ENCODE data around the gene LMX1A.

The LMX1A gene

DNA sequence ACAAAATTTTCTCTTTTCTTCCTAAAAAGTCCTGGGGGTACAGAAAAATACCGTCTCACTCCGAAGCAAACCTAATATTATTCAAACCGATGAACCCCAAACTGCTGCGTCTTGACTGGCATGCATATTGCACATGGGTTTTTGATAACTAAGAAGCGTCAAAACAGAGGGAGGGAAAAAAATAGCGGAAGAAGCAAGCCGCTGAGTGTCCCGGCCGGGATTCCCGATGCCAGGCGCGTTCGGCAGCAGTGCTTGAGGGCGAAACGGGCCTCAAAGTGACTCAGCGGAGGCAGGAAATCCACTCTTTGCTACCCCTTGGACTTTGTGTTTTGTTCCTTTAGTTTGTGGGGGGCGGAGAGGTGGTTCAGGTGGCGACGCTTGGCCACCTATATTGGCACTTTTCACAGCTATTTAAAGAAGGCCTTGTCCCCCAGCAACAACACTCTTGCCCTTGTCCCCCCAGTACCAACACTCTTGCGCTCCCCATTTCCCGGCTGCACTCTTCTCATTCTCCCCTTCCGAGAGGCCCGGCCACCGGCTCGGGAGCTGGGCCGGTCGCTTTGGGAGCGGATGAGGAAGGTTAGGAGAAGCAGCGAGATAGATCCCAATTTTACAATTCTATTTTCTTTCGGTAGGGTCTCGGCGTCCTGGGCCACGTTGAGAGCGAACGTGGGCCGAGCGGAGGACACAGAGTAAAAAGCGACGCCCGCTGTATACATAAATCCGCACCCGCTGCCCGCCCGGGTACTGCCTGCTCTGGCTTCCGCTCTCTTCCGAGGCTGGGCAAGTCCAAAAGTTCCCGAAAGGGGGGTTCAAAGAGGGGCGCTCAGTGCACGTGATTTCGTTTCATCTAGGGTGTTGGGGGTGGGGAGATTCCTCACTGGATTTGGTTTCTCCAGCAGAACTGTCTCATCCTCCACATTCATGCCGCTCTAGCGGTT, 2.5 kb downstream of the LMX1A start:
- ATAC-seq (replicated peaks) (no peak), DNase-seq (no peak)
- no peak overlapping the region for H3K4me3 Mint-ChIP-seq
- peaks cover 9 to 17% of the 10 kb centered on the region in 2 donors for H3K4me1 Mint-ChIP-seq (ENCODE audit: low read depth in 2 of 2)
- H3K27ac Mint-ChIP-seq: no peak overlapping the region
- no peaks in the 10 kb centered on the region for H3K36me3 Mint-ChIP-seq (ENCODE audit: insufficient read depth)
- peaks cover 78 to 88% of the 10 kb centered on the region in 2 donors for H3K27me3 Mint-ChIP-seq
- no peaks in the 10 kb centered on the region for H3K9me3 Mint-ChIP-seq

DNA sequence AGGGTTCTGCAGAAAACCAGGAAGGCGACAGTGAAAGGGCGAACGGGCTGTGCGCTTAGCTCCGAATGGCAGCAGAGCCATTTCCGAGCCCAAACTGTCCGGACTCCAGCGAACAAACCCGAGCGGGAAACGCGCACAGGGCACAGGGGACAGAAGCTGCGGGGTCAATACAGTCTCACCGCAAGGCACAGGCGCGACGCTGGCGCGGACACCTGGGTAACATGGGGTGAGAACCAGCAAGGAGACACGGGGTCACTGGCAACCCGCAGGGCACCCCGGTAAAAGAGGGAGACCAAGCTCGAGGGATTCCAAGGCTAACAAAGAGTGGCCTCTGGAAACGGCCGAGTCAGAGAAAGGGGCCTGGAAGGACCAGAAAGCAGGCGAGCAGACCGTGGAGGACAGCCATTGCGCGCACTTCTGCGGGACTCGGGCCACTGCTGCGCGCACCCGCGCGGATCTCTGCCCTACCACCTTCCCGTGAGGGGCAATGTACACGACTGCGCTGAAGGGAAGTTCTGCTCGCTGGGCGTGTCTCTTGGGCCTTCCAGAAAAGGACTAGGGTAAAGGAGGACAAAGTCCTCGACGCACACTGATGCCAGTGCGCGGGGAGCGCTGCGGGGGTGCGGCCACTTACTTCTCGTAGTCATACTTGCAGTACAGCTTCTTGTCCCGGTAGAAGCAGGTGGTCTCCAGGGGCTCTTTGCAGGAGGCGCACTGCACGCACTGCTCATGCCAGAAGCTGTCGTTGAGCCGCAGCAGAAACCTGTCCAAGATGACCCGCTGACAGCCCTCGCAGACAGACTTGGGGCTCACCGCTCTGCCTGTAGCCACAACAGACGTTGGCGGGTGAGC, 3.8 kb downstream of the LMX1A start:
- ATAC-seq (replicated peaks) (no peak), DNase-seq (no peak)
- Mint-ChIP-seq H3K36me3 (ENCODE audit: insufficient read depth) (no peaks in the 10 kb centered on the region), H3K27me3 (peaks cover 85 to 86% of the 10 kb centered on the region in 2 donors), H3K4me1 (ENCODE audit: low read depth in 2 of 2) (peaks cover 9 to 17% of the 10 kb centered on the region in 2 donors), H3K4me3 (no peak overlapping the region), H3K9me3 (no peaks in the 10 kb centered on the region), H3K27ac (no peak overlapping the region)

DNA sequence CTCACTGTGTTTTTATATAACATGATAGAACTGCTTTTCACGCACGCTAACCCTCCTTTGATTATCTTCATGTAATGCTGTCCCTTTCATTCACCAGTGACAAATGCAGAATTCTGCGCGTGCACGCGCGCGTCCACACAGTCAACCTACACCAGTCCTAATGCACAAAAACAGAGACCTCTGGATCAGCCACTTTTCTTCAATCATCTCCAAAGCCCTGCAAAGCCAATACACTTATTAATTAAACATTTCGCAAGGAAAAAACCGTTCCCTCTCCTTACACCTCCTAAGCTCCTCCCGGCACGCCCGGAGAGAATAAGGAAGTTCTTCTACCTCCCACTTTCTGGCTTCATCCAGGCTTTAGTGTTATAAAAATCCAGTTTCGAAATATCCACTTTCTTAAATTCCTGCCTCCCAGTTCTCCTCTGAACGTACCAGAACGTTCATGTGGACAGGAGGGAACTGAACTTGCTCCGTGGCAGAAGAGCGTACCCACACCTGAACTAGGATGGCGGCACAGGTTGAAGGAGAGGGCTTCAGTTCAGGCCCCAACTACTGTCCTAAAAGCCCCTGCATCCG, 4.6 kb downstream of the LMX1A start:
- ATAC-seq (replicated peaks): no peak
- Mint-ChIP-seq H3K27ac (no peak overlapping the region), H3K36me3 (ENCODE audit: insufficient read depth) (no peaks in the 10 kb centered on the region), H3K27me3 (peaks cover 85 to 86% of the 10 kb centered on the region in 2 donors), H3K9me3 (no peaks in the 10 kb centered on the region), H3K4me1 (ENCODE audit: low read depth in 2 of 2) (peaks cover 9 to 15% of the 10 kb centered on the region in 2 donors), H3K4me3 (no peak overlapping the region)
- no peak for DNase-seq

DNA sequence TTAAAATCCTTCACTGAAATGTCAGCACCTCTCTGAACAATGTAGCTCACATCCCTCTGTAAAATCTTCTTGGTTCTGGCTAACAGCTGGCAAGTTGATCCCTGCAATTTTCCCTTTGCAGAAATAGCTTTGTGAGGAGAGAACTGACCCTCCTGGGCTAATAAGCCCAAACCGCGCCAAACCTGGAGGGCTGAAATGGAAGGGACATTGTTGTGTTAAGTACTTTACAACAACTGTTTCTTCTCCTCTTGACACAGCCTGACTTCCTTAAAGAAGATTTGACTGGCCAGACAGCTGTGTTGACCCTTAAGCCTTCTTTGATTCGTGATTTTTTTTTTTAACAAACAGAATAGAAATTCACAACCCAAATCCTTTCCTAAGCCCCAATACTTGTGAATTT, 5.7 kb downstream of the LMX1A start:
- H3K36me3 Mint-ChIP-seq (ENCODE audit: insufficient read depth): no peaks in the 10 kb centered on the region
- peaks cover 89 to 93% of the 10 kb centered on the region in 2 donors for H3K27me3 Mint-ChIP-seq
- H3K4me3 Mint-ChIP-seq: no peak overlapping the region
- ATAC-seq (replicated peaks) (no peak), DNase-seq (no peak)
- peaks cover 9 to 15% of the 10 kb centered on the region in 2 donors for H3K4me1 Mint-ChIP-seq (ENCODE audit: low read depth in 2 of 2)
- H3K9me3 Mint-ChIP-seq: no peaks in the 10 kb centered on the region
- H3K27ac Mint-ChIP-seq: no peak overlapping the region

DNA sequence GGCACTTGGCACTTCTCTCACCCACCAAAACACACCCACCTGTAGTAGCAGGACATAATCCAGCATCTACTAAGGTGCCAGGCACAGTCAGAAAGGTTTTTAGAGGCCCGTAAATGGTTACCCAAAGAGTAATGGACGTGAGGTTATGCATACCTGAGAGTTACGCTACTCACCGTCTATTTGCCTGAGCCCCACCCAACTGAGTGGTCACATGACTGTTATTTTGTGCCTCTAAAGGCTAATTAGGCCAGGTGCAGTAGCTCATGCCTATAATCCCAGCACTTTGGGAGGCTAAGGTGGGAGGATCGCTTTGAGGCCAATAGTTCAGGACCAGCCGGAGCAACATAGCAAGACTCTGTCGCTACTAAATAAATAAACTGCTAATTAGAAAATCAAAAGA, 11.0 kb downstream of the LMX1A start:
- no peaks in the 10 kb centered on the region for H3K4me1 Mint-ChIP-seq (ENCODE audit: low read depth in 2 of 2)
- DNase-seq (no peak), ATAC-seq (replicated peaks) (no peak)
- no peaks in the 10 kb centered on the region for H3K36me3 Mint-ChIP-seq (ENCODE audit: insufficient read depth)
- H3K4me3 Mint-ChIP-seq: no peak overlapping the region
- H3K27me3 Mint-ChIP-seq: peaks cover 82 to 88% of the 10 kb centered on the region in 2 donors
- H3K9me3 Mint-ChIP-seq: no peaks in the 10 kb centered on the region
- H3K27ac Mint-ChIP-seq: no peak overlapping the region

DNA sequence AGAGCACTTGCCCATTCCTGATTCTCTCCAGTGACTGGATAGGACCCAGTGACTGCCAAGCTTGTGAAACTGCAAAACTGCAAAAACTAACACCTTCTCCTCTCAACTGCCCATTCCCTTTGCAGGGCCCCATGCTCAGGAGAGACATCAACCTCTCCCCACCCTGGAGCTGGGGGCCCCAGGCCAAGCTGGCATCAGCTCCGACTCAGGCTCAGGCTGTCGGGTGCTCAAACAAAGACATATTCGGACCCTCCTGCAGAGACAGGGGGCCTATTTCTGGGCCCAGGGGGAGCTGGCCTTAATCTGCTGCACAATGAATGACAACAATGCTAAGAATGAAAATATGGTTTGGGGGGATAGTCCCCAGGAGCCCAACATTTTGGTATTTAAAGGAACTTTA, 11.8 kb downstream of the LMX1A start:
- Mint-ChIP-seq H3K9me3 (no peaks in the 10 kb centered on the region), H3K27ac (no peak overlapping the region), H3K27me3 (peaks cover 87% of the 10 kb centered on the region in 2 donors), H3K4me1 (ENCODE audit: low read depth in 2 of 2) (no peaks in the 10 kb centered on the region), H3K4me3 (no peak overlapping the region), H3K36me3 (ENCODE audit: insufficient read depth) (no peaks in the 10 kb centered on the region)
- DNase-seq (no peak), ATAC-seq (replicated peaks) (no peak)

DNA sequence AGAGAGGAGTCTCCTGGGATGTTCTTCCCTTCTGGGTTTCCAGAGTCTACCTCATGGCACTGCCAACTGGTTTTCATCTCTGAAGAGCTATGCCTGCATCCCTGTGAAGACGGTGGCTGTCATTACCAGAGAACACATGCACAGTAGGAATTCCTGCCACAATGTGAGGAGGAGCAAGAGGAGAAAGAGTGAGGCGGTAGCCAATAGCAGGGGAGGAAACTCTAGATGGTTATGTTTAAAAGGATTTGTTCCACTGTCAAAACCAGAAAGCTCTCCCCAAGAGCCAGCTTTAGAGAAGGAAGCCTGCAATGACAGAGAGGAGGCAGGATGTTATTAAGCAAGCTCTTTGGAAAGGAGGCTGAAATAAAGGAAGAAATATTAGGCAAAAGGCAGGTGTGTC, 12.3 kb downstream of the LMX1A start:
- ATAC-seq (replicated peaks): no peak
- peaks cover 85 to 87% of the 10 kb centered on the region in 2 donors for H3K27me3 Mint-ChIP-seq
- DNase-seq: no peak
- no peaks in the 10 kb centered on the region for H3K36me3 Mint-ChIP-seq (ENCODE audit: insufficient read depth)
- H3K4me1 Mint-ChIP-seq (ENCODE audit: low read depth in 2 of 2): no peaks in the 10 kb centered on the region
- no peaks in the 10 kb centered on the region for H3K9me3 Mint-ChIP-seq
- no peak overlapping the region for H3K4me3 Mint-ChIP-seq
- no peak overlapping the region for H3K27ac Mint-ChIP-seq

DNA sequence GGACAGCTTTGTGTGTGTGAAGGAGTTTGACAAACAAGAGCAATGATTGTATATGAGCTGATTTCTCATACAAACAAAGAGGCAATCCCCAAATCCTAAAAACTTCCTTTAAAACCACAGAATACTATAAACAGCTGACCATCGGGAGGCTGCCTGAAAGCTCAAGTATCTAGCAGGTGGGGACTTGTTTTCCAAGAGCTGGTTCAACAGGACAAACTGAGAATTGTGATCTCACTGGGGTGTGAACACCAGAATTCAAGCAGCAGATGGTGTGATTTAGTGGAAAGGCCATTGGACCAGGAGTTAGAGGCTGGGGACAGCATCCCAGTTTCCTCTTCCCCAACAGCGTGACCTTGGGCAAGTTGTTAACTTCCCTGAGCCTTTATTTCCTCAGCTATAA, 13.9 kb downstream of the LMX1A start:
- Mint-ChIP-seq H3K4me3 (no peak overlapping the region), H3K27ac (no peak overlapping the region), H3K27me3 (peaks cover 70 to 79% of the 10 kb centered on the region in 2 donors), H3K36me3 (ENCODE audit: insufficient read depth) (no peaks in the 10 kb centered on the region), H3K9me3 (no peaks in the 10 kb centered on the region), H3K4me1 (ENCODE audit: low read depth in 2 of 2) (no peaks in the 10 kb centered on the region)
- ATAC-seq (replicated peaks): no peak
- no peak for DNase-seq

DNA sequence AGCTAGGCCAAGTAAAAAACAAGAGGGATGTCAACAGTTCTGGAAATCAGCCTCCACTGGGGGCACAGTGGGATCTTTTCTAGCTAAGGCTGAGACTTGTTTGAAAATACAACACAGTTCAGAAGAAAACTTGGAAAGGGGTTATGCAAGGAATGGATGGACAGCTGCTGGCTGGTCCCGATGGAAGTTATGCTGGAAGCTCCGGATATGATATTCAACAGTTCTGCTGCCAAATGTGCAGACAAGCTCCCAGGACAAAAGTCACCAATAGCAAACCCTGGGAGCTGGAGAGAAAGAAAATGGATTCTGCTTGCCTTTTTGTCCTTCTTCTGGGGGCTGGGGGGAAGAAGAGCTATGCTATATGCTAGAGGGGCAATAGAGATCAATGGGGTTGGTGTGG, 14.3 kb downstream of the LMX1A start:
- Mint-ChIP-seq H3K36me3 (ENCODE audit: insufficient read depth) (no peaks in the 10 kb centered on the region), H3K4me1 (ENCODE audit: low read depth in 2 of 2) (no peaks in the 10 kb centered on the region), H3K27me3 (peaks cover 66 to 75% of the 10 kb centered on the region in 2 donors), H3K27ac (no peak overlapping the region), H3K9me3 (no peaks in the 10 kb centered on the region), H3K4me3 (no peak overlapping the region)
- DNase-seq (no peak), ATAC-seq (replicated peaks) (no peak)

DNA sequence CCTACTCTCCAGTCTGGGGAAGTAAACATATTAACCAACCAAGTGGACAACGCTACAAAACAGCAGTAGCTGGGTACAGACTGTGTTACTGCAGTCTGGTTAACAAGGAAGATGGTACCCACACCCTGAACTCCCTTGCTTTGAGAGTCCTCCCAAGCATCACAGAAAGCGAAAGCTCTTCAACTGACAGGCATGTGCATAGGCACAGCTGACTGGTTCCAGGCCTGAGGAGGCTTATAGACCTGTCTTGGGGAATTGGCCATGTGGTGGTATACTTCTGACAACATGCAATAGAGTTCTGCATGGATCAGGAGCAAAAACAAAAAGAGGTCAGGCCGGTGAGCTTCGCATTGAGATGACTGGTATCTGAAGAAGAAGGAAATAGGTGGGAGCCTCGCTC, 17.4 kb downstream of the LMX1A start:
- H3K27me3 Mint-ChIP-seq: peaks cover 40 to 50% of the 10 kb centered on the region in 2 donors
- no peaks in the 10 kb centered on the region for H3K9me3 Mint-ChIP-seq

DNA sequence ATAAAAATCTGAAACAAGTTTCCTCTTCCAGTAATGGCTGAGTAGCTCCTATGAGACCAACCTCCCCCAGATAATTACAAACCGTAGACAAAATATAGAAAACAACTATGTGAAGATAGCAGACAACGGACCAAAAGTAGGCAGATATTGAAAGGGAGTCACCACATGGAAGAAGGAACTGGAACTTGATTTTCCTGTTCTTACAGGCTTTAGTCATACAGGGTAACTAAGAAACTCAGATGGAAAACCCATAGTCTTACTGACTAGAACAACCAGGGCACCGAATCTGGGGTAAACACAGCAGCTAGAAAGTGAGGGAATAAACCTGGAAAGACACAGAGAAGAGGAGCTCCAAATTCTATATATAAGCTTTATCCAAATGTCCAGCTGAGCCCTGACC, 26.0 kb downstream of the LMX1A start:
- Mint-ChIP-seq H3K27me3 (peaks cover 22 to 69% of the 10 kb centered on the region in 2 donors), H3K4me3 (no peak overlapping the region), H3K36me3 (ENCODE audit: insufficient read depth) (no peaks in the 10 kb centered on the region), H3K27ac (no peak overlapping the region), H3K4me1 (ENCODE audit: low read depth in 2 of 2) (no peaks in the 10 kb centered on the region), H3K9me3 (no peaks in the 10 kb centered on the region)
- ATAC-seq (replicated peaks) (no peak), DNase-seq (no peak)

More for the DNA sequence above, 17.4 kb downstream of the LMX1A start:
- DNase-seq (no peak), ATAC-seq (replicated peaks) (no peak)
- H3K36me3 Mint-ChIP-seq (ENCODE audit: insufficient read depth): no peaks in the 10 kb centered on the region
- H3K4me1 Mint-ChIP-seq (ENCODE audit: low read depth in 2 of 2): no peaks in the 10 kb centered on the region
- no peak overlapping the region for H3K27ac Mint-ChIP-seq
- H3K4me3 Mint-ChIP-seq: no peak overlapping the region

DNA sequence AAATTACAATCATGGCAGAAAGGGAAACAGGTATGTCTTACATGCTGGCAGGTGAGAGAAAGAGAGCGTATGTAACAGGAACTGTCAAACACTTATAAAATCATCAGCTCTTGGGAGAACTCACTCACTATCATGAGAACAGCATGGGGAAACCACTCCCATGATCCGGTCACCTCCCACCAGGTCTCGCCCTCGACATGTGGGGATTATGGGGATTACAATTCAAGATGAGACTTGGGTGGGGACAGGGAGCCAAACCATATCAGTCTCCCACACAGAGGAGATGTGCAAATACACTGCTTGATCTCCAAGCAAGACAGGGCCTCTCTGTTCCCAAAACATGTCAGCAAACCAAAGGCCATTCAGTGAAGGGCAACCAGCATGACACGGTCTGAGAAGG, 27.4 kb downstream of the LMX1A start:
- no peak overlapping the region for H3K27ac Mint-ChIP-seq
- no peaks in the 10 kb centered on the region for H3K4me1 Mint-ChIP-seq (ENCODE audit: low read depth in 2 of 2)
- peaks cover 23 to 73% of the 10 kb centered on the region in 2 donors for H3K27me3 Mint-ChIP-seq
- H3K36me3 Mint-ChIP-seq (ENCODE audit: insufficient read depth): no peaks in the 10 kb centered on the region
- no peak for ATAC-seq (replicated peaks)
- no peak for DNase-seq
- no peaks in the 10 kb centered on the region for H3K9me3 Mint-ChIP-seq
- H3K4me3 Mint-ChIP-seq: no peak overlapping the region

DNA sequence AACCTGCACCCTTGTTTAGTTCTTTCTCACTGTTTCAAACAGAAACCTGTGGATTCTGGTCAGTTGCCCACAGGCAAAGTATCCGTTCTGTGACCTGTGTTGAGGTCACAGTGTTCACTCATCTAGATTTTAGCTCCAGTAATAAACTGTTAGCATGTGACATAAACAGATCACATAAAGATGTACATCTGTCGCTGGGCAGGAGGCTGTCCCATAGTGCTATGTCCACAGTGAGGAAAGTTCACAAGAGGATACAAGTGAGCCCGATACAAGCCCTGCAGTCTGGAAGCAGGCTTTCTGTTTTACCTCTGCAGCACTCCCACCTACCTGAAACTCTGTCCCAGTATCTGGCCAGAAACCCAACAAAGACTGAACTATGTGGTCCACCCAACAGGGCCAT, 28.4 kb downstream of the LMX1A start:
- Mint-ChIP-seq H3K4me3 (no peak overlapping the region), H3K27ac (no peak overlapping the region), H3K9me3 (no peaks in the 10 kb centered on the region), H3K36me3 (ENCODE audit: insufficient read depth) (no peaks in the 10 kb centered on the region), H3K4me1 (ENCODE audit: low read depth in 2 of 2) (no peaks in the 10 kb centered on the region), H3K27me3 (peaks cover 28 to 73% of the 10 kb centered on the region in 2 donors)
- DNase-seq (no peak), ATAC-seq (replicated peaks) (no peak)

All from effector memory CD8-positive, alpha-beta T cell (primary cell).